Cardiac muscle cell (in vitro differentiated cells and primary cell): ENCODE measurements around the gene LGALS9C. TPM values are rescaled to one million over a fixed set of nuclear protein-coding genes. Genes with fewer than 3 reads are reported as not detected.
A peak's percentile ranks its signal among the peaks of the same experiment; 100 is the strongest.
"Not testable (repeated sequence)": the region's sequence is repeated elsewhere in the genome, so short reads cannot be mapped to it uniquely, and the experiment has no call there.

ENCODE experiments used
- DNase-seq, 2 donors: peaks; one replicate each; pipeline versions ENCODE4 v3.0.0 to v3.0.0-alpha.2; 2010 to 2017; ENCODE audit warnings: low read depth in 1 of 2, low spot score in 1 of 2
- H3K27ac ChIP-seq: fragments of 200-600 bp; sonication (generic); 2 replicates; pipeline ENCODE4 v1.5.1; 2016
- H3K27me3 ChIP-seq: fragments of 200-600 bp; sonication (generic); 2 replicates; pipeline ENCODE4 v1.6.0; 2016; ENCODE audit warnings: control low read depth
- H3K36me3 ChIP-seq: fragments of 200-600 bp; sonication (generic); 2 replicates; pipeline ENCODE4 v1.5.1; 2016; ENCODE audit warnings: control low read depth
- H3K4me1 ChIP-seq: fragments of 200-600 bp; sonication (generic); 2 replicates; pipeline ENCODE4 v1.8.1; 2017; ENCODE audit warnings: low read depth, mild to moderate bottlenecking, mixed run types
- H3K4me3 ChIP-seq: fragments of 200-600 bp; sonication (generic); 2 replicates; pipeline ENCODE4 v1.5.1; 2016; ENCODE audit warnings: mild to moderate bottlenecking
- H3K9me3 ChIP-seq: fragments of 200-600 bp; sonication (generic); 2 replicates; pipeline ENCODE4 v1.5.1; 2017; ENCODE audit warnings: low read depth, mild to moderate bottlenecking, control low read depth
- polyA plus RNA-seq: library from polyadenylated mRNA; unstranded; fragments of >200 nt; fragmentation: Nextera tagmentation; extraction: Ambion mirVana; gene quantifications from 2 replicates; pipeline ENCODE4 v1.2.1, GENCODE V29; 2016
- total RNA-seq: library from RNA; depleted of rRNA; stranded (reverse); fragments of >200 nt; gene quantifications from 2 replicates; pipeline ENCODE4 v1.2.3, GENCODE V29; 2016
- TF ChIP-seq, protein P1 (sequence below): IDR thresholded peaks from 2 replicates; pipeline ENCODE4 v1.5.1; 2012; ENCODE audit warnings: low read depth, mild to moderate bottlenecking, low read length

LGALS9C gene
- total RNA-seq (not detected in 2 replicates), polyA plus RNA-seq (not detected in 2 replicates)

DNA sequence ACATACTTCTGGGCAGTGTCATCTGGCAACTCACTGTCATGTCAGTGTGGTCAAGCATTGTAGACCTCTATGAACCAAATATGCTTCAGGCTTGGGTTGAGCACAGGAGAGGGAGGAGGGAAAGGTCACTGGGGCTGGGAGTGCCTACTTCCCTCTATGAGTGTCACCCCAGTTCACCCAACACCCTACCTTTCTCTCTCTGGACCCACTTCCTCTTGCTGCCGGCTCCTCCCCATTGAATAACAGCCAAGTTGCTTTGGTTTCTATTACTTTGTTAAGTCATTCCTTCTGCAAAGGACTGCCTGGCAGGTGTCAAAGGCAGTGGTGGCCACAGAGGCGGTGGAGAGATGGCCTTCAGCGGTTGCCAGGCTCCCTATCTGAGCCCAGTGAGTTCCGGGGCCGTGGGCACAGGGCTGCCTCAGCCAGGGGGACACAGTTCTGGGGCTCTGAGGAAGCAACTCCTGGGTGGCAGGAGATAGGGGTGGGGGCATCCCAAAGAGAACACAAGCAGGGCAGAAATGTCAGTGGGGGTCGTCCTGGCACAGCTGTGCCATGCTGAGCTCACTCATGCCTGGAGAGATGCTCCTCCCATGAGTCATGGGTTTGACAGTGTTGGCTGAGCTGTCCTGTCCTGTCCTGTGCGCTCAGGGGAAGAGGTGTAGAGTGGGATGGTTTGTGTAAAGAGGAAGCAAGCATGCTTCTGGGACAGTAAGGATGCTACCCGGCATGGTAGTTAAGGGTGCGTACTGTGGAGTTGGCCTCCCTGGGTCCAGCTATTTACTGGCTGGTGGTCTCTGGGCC is at the start of gene LGALS9C:
TSS of gene LGALS9C (plus strand) at position 282 of the 801 bp plus-strand sequence. CDS start at position 348, 66 bp downstream.
- not testable (repeated sequence) for H3K27ac ChIP-seq

GRCh38 chr17:18432206-18432605 is 44.4 kb upstream of the LGALS9C start:
- H3K4me3 ChIP-seq, H3K4me1 ChIP-seq, H3K27ac ChIP-seq, H3K27me3 ChIP-seq, DNase-seq, H3K36me3 ChIP-seq, H3K9me3 ChIP-seq: not testable (repeated sequence)

More for the DNA sequence above, at the start of gene LGALS9C:
- H3K9me3 ChIP-seq, H3K27me3 ChIP-seq, H3K4me3 ChIP-seq, H3K4me1 ChIP-seq, DNase-seq, H3K36me3 ChIP-seq: not testable (repeated sequence)

GRCh38 chr17:18439465-18439870 is 37.1 kb upstream of the LGALS9C start:
- not testable (repeated sequence) for H3K36me3 ChIP-seq, H3K27me3 ChIP-seq, H3K4me3 ChIP-seq, DNase-seq, H3K9me3 ChIP-seq, H3K4me1 ChIP-seq, H3K27ac ChIP-seq

GRCh38 chr17:18442093-18442492 is 34.5 kb upstream of the LGALS9C start:
- H3K27me3 ChIP-seq, DNase-seq, H3K36me3 ChIP-seq, H3K9me3 ChIP-seq, H3K27ac ChIP-seq, H3K4me3 ChIP-seq, H3K4me1 ChIP-seq: not testable (repeated sequence)
- TF ChIP-seq, protein P1, sequence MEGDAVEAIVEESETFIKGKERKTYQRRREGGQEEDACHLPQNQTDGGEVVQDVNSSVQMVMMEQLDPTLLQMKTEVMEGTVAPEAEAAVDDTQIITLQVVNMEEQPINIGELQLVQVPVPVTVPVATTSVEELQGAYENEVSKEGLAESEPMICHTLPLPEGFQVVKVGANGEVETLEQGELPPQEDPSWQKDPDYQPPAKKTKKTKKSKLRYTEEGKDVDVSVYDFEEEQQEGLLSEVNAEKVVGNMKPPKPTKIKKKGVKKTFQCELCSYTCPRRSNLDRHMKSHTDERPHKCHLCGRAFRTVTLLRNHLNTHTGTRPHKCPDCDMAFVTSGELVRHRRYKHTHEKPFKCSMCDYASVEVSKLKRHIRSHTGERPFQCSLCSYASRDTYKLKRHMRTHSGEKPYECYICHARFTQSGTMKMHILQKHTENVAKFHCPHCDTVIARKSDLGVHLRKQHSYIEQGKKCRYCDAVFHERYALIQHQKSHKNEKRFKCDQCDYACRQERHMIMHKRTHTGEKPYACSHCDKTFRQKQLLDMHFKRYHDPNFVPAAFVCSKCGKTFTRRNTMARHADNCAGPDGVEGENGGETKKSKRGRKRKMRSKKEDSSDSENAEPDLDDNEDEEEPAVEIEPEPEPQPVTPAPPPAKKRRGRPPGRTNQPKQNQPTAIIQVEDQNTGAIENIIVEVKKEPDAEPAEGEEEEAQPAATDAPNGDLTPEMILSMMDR, result peak; percentile 11

GRCh38 chr17:18442532-18442931 is 34.1 kb upstream of the LGALS9C start:
- H3K4me3 ChIP-seq, H3K36me3 ChIP-seq, H3K27me3 ChIP-seq, H3K27ac ChIP-seq, H3K9me3 ChIP-seq, DNase-seq, H3K4me1 ChIP-seq: not testable (repeated sequence)

DNA sequence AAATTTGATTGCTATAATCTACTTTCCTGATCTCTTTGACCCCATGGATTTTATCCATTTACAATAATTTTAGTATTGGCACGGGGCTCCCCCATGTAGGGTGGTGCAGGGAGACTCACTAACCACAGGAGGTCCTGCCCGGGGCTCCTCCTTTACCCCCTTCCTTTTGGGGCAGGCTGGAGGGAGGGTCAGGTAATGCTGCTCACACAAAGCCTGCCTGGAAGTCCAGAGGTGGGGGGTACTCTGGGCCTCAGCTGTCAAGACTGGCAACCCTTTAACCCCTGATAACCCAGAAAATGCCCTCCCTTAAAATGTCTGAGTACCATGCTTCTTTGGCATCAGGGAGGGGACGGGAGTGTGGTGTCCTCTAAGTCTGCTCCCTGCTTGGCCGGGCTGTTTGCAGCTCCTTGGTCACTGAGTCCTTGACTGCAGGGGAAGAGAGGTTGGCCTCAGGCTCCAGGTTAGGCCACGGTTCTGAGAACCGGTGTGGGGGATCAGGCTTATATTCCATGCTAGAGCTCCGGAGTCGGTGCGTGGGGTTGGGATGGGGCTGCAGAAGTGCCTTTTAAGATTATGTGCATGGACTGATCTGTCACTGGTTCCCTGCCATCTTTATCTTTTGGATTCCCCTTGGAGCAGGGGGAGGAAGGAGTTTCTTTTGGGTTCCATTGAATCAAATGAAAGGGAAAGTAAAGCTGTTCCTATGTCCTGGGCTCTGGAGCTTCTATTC is 28.9 kb upstream of the LGALS9C start:
- H3K36me3 ChIP-seq, H3K27me3 ChIP-seq, H3K9me3 ChIP-seq, DNase-seq, H3K4me1 ChIP-seq, H3K4me3 ChIP-seq, H3K27ac ChIP-seq: not testable (repeated sequence)

- not testable (repeated sequence) for H3K4me1 ChIP-seq, DNase-seq, H3K27ac ChIP-seq, H3K27me3 ChIP-seq, H3K36me3 ChIP-seq, H3K9me3 ChIP-seq, H3K4me3 ChIP-seq
Observed at GRCh38 chr17:18448311-18448710, 28.3 kb upstream of the LGALS9C start.

DNA sequence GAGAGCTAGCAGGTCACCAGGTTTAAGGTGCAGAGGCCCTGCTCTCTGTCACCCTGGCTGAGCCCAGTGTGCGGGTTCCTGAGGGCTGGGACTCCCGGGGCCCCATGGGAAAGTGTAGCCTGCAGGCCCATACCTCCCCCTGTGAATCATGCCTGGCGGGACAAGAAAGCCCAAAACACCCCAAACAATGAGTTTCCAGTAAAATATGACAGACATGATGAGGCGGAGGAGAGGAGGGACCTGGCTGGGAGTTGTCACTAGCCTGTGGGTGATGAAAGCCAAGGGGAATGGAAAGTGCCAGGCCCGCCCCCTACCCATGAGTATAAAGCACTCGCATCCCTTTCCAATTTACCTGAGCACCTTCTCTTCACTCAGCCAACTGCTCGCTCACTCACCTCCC is 26.8 kb upstream of the LGALS9C start:
- H3K36me3 ChIP-seq, H3K4me3 ChIP-seq, H3K27ac ChIP-seq, H3K27me3 ChIP-seq, DNase-seq, H3K9me3 ChIP-seq, H3K4me1 ChIP-seq: not testable (repeated sequence)

- H3K9me3 ChIP-seq, DNase-seq: not testable (repeated sequence)
Observed at GRCh38 chr17:18450998-18451397, 25.6 kb upstream of the LGALS9C start.

GRCh38 chr17:18451969-18452368 is 24.6 kb upstream of the LGALS9C start:
- DNase-seq, H3K4me1 ChIP-seq, H3K36me3 ChIP-seq: not testable (repeated sequence)

More at GRCh38 chr17:18450998-18451397, 25.6 kb upstream of the LGALS9C start:
- not testable (repeated sequence) for H3K4me3 ChIP-seq, H3K4me1 ChIP-seq, H3K36me3 ChIP-seq, H3K27me3 ChIP-seq, H3K27ac ChIP-seq

GRCh38 chr17:18459035-18459434 is 17.6 kb upstream of the LGALS9C start:
- H3K9me3 ChIP-seq, H3K27me3 ChIP-seq, H3K4me1 ChIP-seq, H3K36me3 ChIP-seq, H3K4me3 ChIP-seq, H3K27ac ChIP-seq: not testable (repeated sequence)
- DNase-seq, result peak in 1 of 2 donors; percentile 40

More at GRCh38 chr17:18451969-18452368, 24.6 kb upstream of the LGALS9C start:
- H3K4me3 ChIP-seq, H3K9me3 ChIP-seq, H3K27ac ChIP-seq, H3K27me3 ChIP-seq: not testable (repeated sequence)

DNA sequence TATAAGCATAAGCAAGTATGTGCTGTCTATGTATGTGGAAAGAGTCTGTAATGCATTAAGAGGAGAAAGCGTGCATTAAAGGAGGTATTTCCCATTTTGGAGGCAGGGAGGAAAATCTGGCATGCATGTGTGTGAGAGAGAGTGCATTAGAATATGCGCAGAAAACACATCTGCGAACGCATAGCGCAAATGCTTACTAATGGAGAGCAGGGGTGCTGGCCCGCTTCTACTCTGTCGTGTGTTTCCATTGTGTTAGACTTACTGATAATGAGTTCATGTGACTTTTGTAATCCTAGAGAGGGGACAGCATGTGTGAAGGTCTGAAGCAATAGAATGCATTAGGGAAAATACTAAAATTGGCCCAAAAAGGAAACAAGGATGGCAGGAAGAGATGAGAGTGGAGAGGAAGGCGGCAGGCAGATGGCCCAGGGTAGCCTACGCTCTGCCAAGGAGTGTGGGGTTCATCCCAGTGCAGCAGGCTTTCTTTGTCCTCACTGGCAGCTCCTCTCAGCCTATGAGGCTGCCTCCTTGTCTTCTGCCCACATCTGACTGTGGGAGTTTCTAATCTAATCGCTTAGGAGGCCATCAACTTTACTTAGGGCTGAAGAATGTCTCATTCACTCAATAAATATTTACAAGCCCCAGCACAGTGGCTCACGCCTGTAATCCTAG is 12.6 kb upstream of the LGALS9C start:
- not testable (repeated sequence) for H3K9me3 ChIP-seq, H3K27ac ChIP-seq, DNase-seq, H3K27me3 ChIP-seq, H3K4me1 ChIP-seq, H3K36me3 ChIP-seq, H3K4me3 ChIP-seq
